GM19467 (cell line): ENCODE results near the gene FOXJ1.

Source experiments
- ATAC-seq: cut with Tn5 transposase; IDR thresholded peaks from one replicate; pipeline ENCODE4 v1.9.1; 2021; ENCODE audit warnings: mild to moderate bottlenecking, moderate library complexity; ENCODE audit not compliant: unreplicated experiment

The FOXJ1 gene

GRCh38 chr17:76094046-76094445, 47.0 kb downstream of the FOXJ1 start:
- ATAC-seq = no peak

- no peak for ATAC-seq
Measured at GRCh38 chr17:76092526-76093413, 48.3 kb downstream of the FOXJ1 start.

DNA sequence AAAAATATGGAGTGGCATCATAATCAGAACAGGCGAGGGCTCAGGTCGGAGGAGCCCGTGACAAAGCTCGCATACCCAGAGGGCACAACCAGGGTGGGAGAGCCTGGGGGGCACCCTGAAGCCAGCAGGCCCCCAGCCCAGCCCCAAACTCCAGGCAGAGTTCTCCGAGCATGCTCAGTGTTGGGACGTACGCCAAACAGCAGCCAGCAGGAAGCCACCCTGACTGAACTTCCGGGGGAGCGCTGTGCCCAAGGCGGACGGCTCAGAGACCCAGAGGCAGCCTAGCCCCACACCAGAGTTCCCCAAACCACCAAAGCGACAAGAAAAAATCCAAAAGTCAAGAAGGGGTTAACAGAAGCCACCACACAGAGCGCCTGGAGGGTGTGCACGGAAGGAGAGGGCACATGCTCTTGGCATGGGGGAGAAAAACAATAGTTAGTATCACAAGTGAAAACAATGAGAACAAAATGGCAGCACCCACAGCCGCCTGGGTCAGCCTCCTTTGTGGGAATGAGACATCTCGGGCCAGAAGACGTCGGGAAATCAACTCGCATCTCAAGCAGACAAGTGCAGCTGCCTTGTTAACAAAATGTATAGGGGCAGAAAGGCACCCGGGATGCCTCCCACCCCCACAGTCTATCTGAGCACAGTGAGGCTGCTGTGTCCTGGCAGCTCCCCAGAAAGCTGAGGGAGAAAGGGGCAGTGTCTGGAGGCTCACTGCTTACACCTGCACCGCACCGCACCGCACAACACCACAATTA, 49.3 kb downstream of the FOXJ1 start:
- ATAC-seq = no peak

DNA sequence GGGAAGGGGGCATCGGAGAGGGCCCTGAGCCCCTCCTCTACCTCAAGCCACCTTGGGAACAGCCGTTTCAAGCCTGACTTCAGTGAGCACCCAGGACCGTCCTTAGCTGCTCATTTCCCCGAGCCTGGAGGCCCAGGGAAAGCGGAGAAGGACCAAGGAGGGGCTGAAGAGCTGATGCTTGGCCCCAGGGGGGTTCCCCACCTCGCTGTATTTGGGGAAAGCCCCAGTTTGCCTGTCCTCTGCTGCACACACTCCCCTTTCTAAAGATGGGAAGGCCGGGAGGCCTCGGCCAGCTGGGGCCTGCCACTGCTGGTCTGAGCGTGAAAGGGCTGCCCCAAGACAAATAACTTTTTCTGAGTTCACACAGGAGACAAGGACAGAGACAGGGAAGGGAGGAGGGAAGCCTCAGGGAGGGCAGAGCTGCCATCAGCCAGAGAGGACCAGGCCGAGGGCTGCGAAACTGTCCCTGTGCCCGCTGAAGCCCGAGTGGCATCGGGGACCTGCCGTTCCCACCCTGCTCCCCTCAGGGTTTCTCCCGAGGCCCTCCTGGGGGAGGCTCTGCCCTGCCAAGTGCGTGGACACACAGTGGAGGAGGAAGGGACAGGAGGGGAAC, 50.4 kb downstream of the FOXJ1 start:
- ATAC-seq = no peak

- no peak for ATAC-seq
Measured at GRCh38 chr17:76089680-76090516, 51.1 kb downstream of the FOXJ1 start.

DNA sequence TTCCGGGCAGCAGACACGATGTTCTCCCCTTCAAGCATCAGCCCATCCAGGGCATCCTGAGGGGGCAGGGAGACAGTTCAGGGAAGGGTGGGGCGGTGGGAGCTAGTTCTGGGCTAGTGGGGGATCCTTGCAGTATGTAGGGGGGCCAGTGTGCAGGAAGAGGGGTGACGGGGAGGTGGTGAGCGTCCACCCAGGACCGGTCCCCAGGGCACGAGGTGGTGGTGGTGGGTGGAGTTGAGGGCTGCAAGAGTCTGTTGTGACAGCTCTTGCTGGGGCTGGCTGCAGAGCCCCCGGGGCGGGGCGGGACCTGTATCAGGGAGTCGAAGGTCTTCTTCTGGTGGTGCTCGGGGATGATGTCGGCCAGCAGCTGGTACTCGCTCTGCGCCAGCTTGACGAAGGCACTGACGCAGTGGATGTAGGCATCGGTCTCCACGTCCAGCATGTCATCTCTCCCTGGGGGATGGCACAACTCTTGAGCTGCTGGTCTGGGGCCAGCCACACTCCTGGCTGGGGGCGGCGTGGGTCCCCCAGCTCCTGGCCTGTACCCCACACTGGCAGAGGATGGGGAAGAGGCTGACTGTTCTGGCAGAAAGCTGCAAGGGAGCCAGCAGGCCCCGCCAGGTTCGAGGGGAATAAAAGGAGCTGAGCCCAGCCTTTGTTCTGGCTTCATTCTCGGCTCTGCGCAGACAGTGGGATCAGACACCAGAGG, 52.0 kb downstream of the FOXJ1 start:
- ATAC-seq = no peak

DNA sequence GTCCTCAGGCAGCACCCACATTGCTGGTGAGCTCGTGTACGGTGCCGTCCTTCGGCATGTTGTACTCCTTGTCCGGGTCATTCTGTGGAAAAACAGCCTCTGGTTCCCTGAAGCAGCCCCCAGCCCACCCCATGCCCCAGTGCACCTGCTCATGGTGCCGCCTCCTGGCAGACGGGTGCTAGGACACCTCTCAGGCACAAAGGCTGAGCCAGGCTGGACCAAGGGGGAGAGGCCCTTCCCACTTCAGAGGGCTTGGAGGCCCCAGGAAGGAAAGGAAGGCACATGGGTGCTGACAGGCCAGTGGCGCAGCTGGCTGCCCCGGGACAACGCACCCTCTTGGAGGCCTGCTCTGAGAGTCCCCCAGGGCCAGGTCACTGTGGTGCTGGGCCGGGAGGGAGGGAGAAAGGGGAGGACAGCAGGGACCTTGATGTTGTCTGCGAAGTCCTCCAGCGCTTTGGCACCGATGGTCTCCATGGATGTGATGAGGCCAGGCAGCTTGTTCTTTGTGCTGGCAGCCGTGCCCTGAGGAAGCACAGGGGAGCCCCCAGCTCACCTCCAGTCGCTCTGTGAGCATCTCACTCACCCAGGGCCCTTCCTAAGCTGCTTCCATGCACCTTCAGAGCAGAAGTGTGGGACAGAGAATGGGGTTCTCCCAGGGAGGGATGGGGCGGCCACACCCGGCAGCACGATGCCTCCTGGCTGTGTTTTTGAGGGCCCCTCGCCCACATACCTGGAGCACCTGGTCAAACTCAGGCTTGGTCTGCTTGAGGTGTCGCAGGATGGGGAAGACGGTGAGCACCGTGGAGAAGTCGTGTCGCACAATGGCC, 52.8 kb downstream of the FOXJ1 start:
- no peak for ATAC-seq

DNA sequence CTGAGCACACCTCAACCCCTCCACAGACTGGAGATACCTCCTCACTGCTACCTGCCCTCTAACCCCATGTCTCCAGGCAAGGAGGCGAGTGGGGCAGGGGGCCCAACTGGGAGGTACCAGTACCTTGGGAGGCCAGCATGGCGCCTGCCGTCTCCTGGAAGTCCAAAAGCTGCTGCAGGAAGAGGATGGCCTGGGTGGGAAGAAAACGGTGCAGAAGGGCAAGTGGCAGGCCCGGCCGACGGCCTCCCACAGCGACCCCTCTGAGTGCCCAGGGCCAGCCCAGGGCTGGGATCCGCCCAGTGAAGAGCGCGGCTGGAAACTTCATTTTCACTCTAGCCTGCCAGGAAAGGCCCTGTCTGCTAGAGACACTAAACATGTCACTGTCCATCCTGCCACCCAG, 53.5 kb downstream of the FOXJ1 start:
- ATAC-seq = no peak

DNA sequence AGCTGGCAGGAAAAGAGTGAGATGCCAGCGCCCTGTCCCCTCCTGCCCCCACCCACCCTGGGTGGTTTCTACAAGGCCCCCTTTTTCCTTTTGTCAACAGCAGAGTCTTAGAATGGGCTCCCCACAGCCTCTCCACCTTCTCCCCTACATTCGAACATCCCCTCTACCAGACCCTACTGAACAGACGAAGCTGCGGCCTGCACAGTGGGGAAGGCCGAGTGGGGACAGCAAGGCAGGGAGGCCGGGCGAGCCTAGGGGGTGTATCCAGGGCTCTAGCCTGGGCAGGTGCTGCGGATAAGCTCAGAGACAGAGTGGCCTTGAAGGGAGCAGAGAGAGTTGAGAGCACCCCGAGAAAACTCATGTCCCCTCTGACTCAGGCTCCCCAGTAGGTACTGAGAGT, 54.7 kb downstream of the FOXJ1 start:
- ATAC-seq = no peak
